GM12878 (cell line): ENCODE results near the gene SRSF5. TPM values are rescaled to one million over a fixed set of nuclear protein-coding genes. Genes with fewer than 3 reads are reported as not detected.

Experiments
- ATAC-seq: fragments of 200-7000 bp; cut with Tn5 transposase; 3 replicates; pipeline ENCODE4 v1.9.1; 2020; ENCODE audit warnings: mild to moderate bottlenecking, moderate library complexity
- BruUV-seq: library from RNA; stranded (reverse); fragments of 400-500 nt; replicated peaks from 2 replicates; lab custom pipeline; 2021; lab: Mats Ljungman, UMichigan
- CTCF ChIA-PET: fragments of 300-600 bp; sonication (Branson Sonifier 250); formaldehyde crosslinking; extraction: SDS; loops from one replicate; lab custom pipeline; 2021; ENCODE audit warnings: inconsistent platforms; lab: Yijun Ruan, JAX
- POLR2A ChIA-PET: fragments of 350-600 bp; formaldehyde crosslinking; extraction: SDS; loops from one replicate; lab custom pipeline; 2021; ENCODE audit warnings: inconsistent platforms; lab: Charles Lee
- RAD21 ChIA-PET: fragments of 300-600 bp; sonication (Branson Sonifier 250); formaldehyde crosslinking; loops from one replicate; lab custom pipeline; 2023; ENCODE audit warnings: antibody characterized with exemption; ENCODE audit not compliant: unreplicated experiment; lab: Charles Lee
- SMC1A ChIA-PET: fragments of 300-600 bp; sonication (Branson Sonifier 250); formaldehyde crosslinking; loops from one replicate; lab custom pipeline; 2023; ENCODE audit not compliant: unreplicated experiment, uncharacterized antibody; lab: Charles Lee
- DNase-seq: peaks from one replicate; pipeline ENCODE4 v3.0.0-alpha.2; 2011; ENCODE audit warnings: low read depth, low spot score
- FAIRE-seq: peaks from 3 replicates; lab custom pipeline; 2011; peaks lifted over from hg19 to GRCh38; lab: Jason Lieb, UNC
- H2AFZ ChIP-seq: 2 replicates; pipeline ENCODE4 v1.6.0; 2011; ENCODE audit warnings: low read depth, low read length, control low read depth; ENCODE audit not compliant: control insufficient read depth
- H3K27ac ChIP-seq: 2 replicates; pipeline ENCODE4 v1.5.1; 2011; ENCODE audit warnings: control low read depth; ENCODE audit not compliant: control insufficient read depth, insufficient read depth
- H3K27me3 ChIP-seq, 2 experiments: replicated peaks in 1 of 2; 2 replicates each; pipeline versions ENCODE4 v1.6.0 to v1.6.1; 2011; ENCODE audit warnings: low read length in 1 of 2; ENCODE audit not compliant: control insufficient read depth in 2 of 2, insufficient read depth in 2 of 2
- H3K36me3 ChIP-seq, 2 experiments: 2 replicates each; pipeline ENCODE4 v1.5.1; 2011; ENCODE audit warnings: low read length in 1 of 2; ENCODE audit not compliant: control insufficient read depth in 2 of 2, insufficient read depth in 2 of 2
- H3K4me1 ChIP-seq: 2 replicates; pipeline ENCODE4 v1.6.1; 2011; ENCODE audit warnings: mild to moderate bottlenecking, low read length, moderate library complexity, mixed read lengths; ENCODE audit not compliant: control insufficient read depth, insufficient read depth
- H3K4me2 ChIP-seq: 2 replicates; pipeline ENCODE4 v1.6.0; 2011; ENCODE audit warnings: control low read depth; ENCODE audit not compliant: control insufficient read depth, insufficient read depth
- H3K4me3 ChIP-seq: fragments of 200-600 bp; sonication (generic); 2 replicates; pipeline ENCODE4 v1.5.1; 2016
- H3K79me2 ChIP-seq: 2 replicates; pipeline ENCODE4 v1.6.0; 2011; ENCODE audit warnings: low read length; ENCODE audit not compliant: control insufficient read depth, insufficient read depth
- H3K9ac ChIP-seq: 2 replicates; pipeline ENCODE4 v1.8.0; 2011; ENCODE audit warnings: low read length, control low read depth, mixed read lengths; ENCODE audit not compliant: control insufficient read depth, insufficient read depth
- H3K9me3 ChIP-seq: replicated peaks from 3 replicates; pipeline ENCODE4 v1.5.1; 2011; ENCODE audit warnings: mild to moderate bottlenecking, low read length; ENCODE audit not compliant: control insufficient read depth, insufficient read depth
- H4K20me1 ChIP-seq: 2 replicates; pipeline ENCODE4 v1.6.0; 2011; ENCODE audit not compliant: control insufficient read depth, insufficient read depth
- BRCA1 ChIP-seq: IDR thresholded peaks from 2 replicates; pipeline ENCODE4 v1.6.1; 2011; ENCODE audit warnings: low read depth, low read length, improper control_type of control experiment
- CHD1 ChIP-seq: IDR thresholded peaks from 2 replicates; pipeline ENCODE4 v1.6.1; 2012; ENCODE audit warnings: low read depth, low read length, improper control_type of control experiment
- CUX1 ChIP-seq: IDR thresholded peaks from 2 replicates; pipeline ENCODE4 v1.6.1; 2012; ENCODE audit warnings: improper control_type of control experiment, low read depth, low read length; ENCODE audit not compliant: insufficient replicate concordance
- DPF2 ChIP-seq: fragments of 450-650 bp; IDR thresholded peaks from 2 replicates; pipeline ENCODE4 v1.6.1; 2017; ENCODE audit warnings: mild to moderate bottlenecking
- JUNB ChIP-seq: IDR thresholded peaks from 2 replicates; pipeline ENCODE4 v1.6.1; 2016; ENCODE audit warnings: antibody characterized with exemption, mild to moderate bottlenecking
- MTA3 ChIP-seq: IDR thresholded peaks from 2 replicates; pipeline ENCODE4 v1.6.1; 2012; ENCODE audit warnings: low read length, inconsistent platforms, borderline replicate concordance
- POLR2A ChIP-seq: IDR thresholded peaks from 2 replicates; pipeline ENCODE4 v1.6.1; 2011; ENCODE audit warnings: low read depth, mild to moderate bottlenecking, low read length
- TCF12 ChIP-seq: IDR thresholded peaks from 2 replicates; pipeline ENCODE4 v1.6.1; 2011; ENCODE audit warnings: low read depth, mild to moderate bottlenecking, low read length
- USF2 ChIP-seq: IDR thresholded peaks from 2 replicates; pipeline ENCODE4 v1.6.1; 2011; ENCODE audit warnings: low read depth, low read length, improper control_type of control experiment, borderline replicate concordance
- YY1 ChIP-seq: IDR thresholded peaks from 2 replicates; pipeline ENCODE4 v1.6.1; 2011; ENCODE audit warnings: low read depth, mild to moderate bottlenecking, low read length
- WGBS: methylation state at CpG from one replicate; pipeline ENCODE4 v1.1.6; 2016; ENCODE audit warnings: low lambda C conversion rate; ENCODE audit not compliant: insufficient replicate concordance, insufficient coverage; ENCODE audit errors: missing lambda C conversion rate; 5-methylcytosine and 5-hydroxymethylcytosine counted together
- in situ Hi-C: fragments of 300-500 bp; cut with MboI; formaldehyde crosslinking; loops from 9 replicates; pipeline ENCODE4 v1.14.3; 2018; ENCODE audit warnings: mixed read lengths
- intact Hi-C: fragments of 100-400 bp; cut with micrococcal nuclease; formaldehyde crosslinking; loops from one replicate; pipeline ENCODE4 v1.14.2; 2022; ENCODE audit not compliant: unreplicated experiment
- polyA plus RNA-seq, 11 experiments: library from polyadenylated mRNA; depleted of rRNA in 4 of 11; unstranded in 6 of 11; stranded (reverse) in 5 of 11; fragments of >200 nt; fragmentation: Nextera tagmentation in 4 of 11; fragmentation: Illumina TruSeq in 1 of 11; extraction: Ambion mirVana in 4 of 11; extraction: Trizol in 1 of 11; gene quantifications; 1 replicate in 1 of 11; 2 replicates in 10 of 11; pipeline versions ENCODE4 v1.2.1 to v1.2.3, GENCODE V29; 2011 to 2016; ENCODE audit warnings: inconsistent platforms in 2 of 11, missing spikeins in 2 of 11, low read depth in 1 of 11
- total RNA-seq, 4 experiments: library from RNA; depleted of rRNA in 3 of 4; stranded (reverse); fragments of >200 nt in 3 of 4; fragmentation: Illumina TruSeq in 1 of 4; extraction: Trizol in 1 of 4; gene quantifications; 2 replicates each; pipeline versions ENCODE4 v1.2.1 to v1.2.3, GENCODE V29; 2013 to 2021

The SRSF5 gene
- total and polyA plus RNA-seq, 10 of the 15 experiments (the other 5 are each of a cell fraction or from before 2014, with no cell fraction given) = 136 to 453 (median 275) TPM

- TF ChIP-seq CUX1 = no peak
- no peak for TF ChIP-seq USF2
- no peak for TF ChIP-seq JUNB
- TF ChIP-seq BRCA1 = no peak
- no peak for TF ChIP-seq DPF2
Measured at GRCh38 chr14:69789118-69789640, 22.2 kb downstream of the SRSF5 start (continued).

- ChIA-PET RAD21 (no interaction called here), POLR2A (no interaction called here), CTCF (no interaction called here), SMC1A (interaction anchor here (1.4 kb wide), 1 partner anchor 62 kb away, joined by 3 read pairs; no protein-coding TSS in a partner anchor)
- Histone ChIP-seq H3K27ac (no peak overlapping the region), H3K27me3 (no peaks in the 10 kb centered on the region), H4K20me1 (no peaks in the 10 kb centered on the region), H3K4me2 (no peak overlapping the region), H3K36me3 (no peaks in the 10 kb centered on the region), H3K9me3 (no peaks in the 10 kb centered on the region), H3K9ac (no peak overlapping the region), H2AFZ (no peak overlapping the region), H3K79me2 (no peaks in the 10 kb centered on the region), H3K4me1 (no peaks in the 10 kb centered on the region; the same call in 1 of the 2 replicates), H3K4me3 (no peak overlapping the region)
- intact Hi-C loops (no loop called here), in situ Hi-C loops (no loop called here)
- ATAC-seq (no peak), DNase-seq (no peak), FAIRE-seq (no peak)
- TF ChIP-seq CHD1 (no peak), MTA3 (no peak), YY1 (no peak), TCF12 (no peak), POLR2A (no peak)
- WGBS = 95% methylated on average over 7 of the region's 7 CpGs
- BruUV-seq = no TSS peak
Measured at GRCh38 chr14:69792887-69793421, 26.0 kb downstream of the SRSF5 start.
